Caco-2 (cell line): ENCODE results near the gene ZNRD2. TPM values are rescaled to one million over a fixed set of nuclear protein-coding genes. Genes with fewer than 3 reads are reported as not detected.
A peak's percentile ranks its signal among the peaks of the same experiment; 100 is the strongest.

Experiments used
- BruUV-seq: library from RNA; stranded (reverse); fragments of 400-500 nt; replicated peaks from 2 replicates; lab custom pipeline; 2021; lab: Mats Ljungman, UMichigan
- CTCF ChIA-PET: fragments of 300-600 bp; sonication (Branson Sonifier 250); formaldehyde crosslinking; loops from one replicate; lab custom pipeline; 2022; ENCODE audit warnings: antibody characterized with exemption; lab: Charles Lee
- POLR2A ChIA-PET: fragments of 300-600 bp; sonication (Branson Sonifier 250); formaldehyde crosslinking; loops from one replicate; lab custom pipeline; 2022; ENCODE audit warnings: antibody characterized with exemption; lab: Charles Lee
- DNase-seq, 2 experiments: peaks; one replicate each; pipeline versions ENCODE4 v3.0.0 to v3.0.0-alpha.2; 2020 to 2022
- H3K27me3 ChIP-seq: replicated peaks from 2 replicates; pipeline ENCODE4 v1.6.0; 2011; ENCODE audit warnings: low read length; ENCODE audit not compliant: control insufficient read depth, insufficient read depth
- H3K36me3 ChIP-seq: 2 replicates; pipeline ENCODE4 v1.5.1; 2011; ENCODE audit warnings: low read length; ENCODE audit not compliant: control insufficient read depth, insufficient read depth
- H3K4me1 ChIP-seq: fragments of 250-450 bp; sonication (Bioruptor Pico); 2 replicates; pipeline ENCODE4 v1.5.1; 2020; ENCODE audit warnings: mild to moderate bottlenecking
- H3K4me3 ChIP-seq: 2 replicates; pipeline ENCODE4 v1.5.1; 2011; ENCODE audit warnings: low read depth, mild to moderate bottlenecking, control low read depth, low read length
- H3K9me3 ChIP-seq: fragments of 250-450 bp; sonication (Bioruptor Pico); 2 replicates; pipeline ENCODE4 v1.5.1; 2020; ENCODE audit warnings: mild to moderate bottlenecking, moderate library complexity
- H3K27ac Mint-ChIP-seq: one replicate; pipeline ENCODE4 v1.8.0; 2022; ENCODE audit warnings: mixed read lengths; ENCODE audit not compliant: unreplicated experiment
- H3K27me3 Mint-ChIP-seq: one replicate; pipeline ENCODE4 v1.8.0; 2022; ENCODE audit warnings: mixed read lengths; ENCODE audit not compliant: insufficient read depth, unreplicated experiment
- H3K36me3 Mint-ChIP-seq: one replicate; pipeline ENCODE4 v1.8.0; 2022; ENCODE audit warnings: mild to moderate bottlenecking, mixed read lengths; ENCODE audit not compliant: insufficient read depth, unreplicated experiment
- H3K4me1 Mint-ChIP-seq: one replicate; pipeline ENCODE4 v1.8.0; 2022; ENCODE audit warnings: low read depth, mixed read lengths; ENCODE audit not compliant: unreplicated experiment
- H3K4me3 Mint-ChIP-seq: one replicate; pipeline ENCODE4 v1.8.0; 2022; ENCODE audit warnings: mild to moderate bottlenecking, moderate library complexity, mixed read lengths; ENCODE audit not compliant: unreplicated experiment
- H3K9me3 Mint-ChIP-seq: one replicate; pipeline ENCODE4 v1.8.0; 2022; ENCODE audit warnings: mixed read lengths; ENCODE audit not compliant: unreplicated experiment
- intact Hi-C: fragments of 100-400 bp; cut with micrococcal nuclease; formaldehyde crosslinking; loops from one replicate; pipeline ENCODE4 v1.10.0; 2022; ENCODE audit not compliant: unreplicated experiment
- total RNA-seq: library from RNA; stranded (reverse); gene quantifications from 2 replicates; pipeline ENCODE4 v1.2.3, GENCODE V29; 2022
- TF ChIP-seq, protein P1 (sequence below), 2 experiments: fragments of 200-600 bp in 1 of 2; IDR thresholded peaks; 1 replicate in 1 of 2; 2 replicates in 1 of 2; pipeline versions ENCODE4 v1.5.1 to v1.8.0; 2011 to 2022; ENCODE audit warnings: antibody characterized with exemption in 1 of 2, control low read depth in 1 of 2, inconsistent platforms in 1 of 2, low read depth in 1 of 2, low read length in 1 of 2, mild to moderate bottlenecking in 1 of 2, moderate library complexity in 1 of 2; ENCODE audit not compliant: insufficient read depth in 1 of 2, severe bottlenecking in 1 of 2, unreplicated experiment in 1 of 2

The ZNRD2 gene
- total RNA-seq, 1 experiment from 2014 or later: 53.9 TPM

DNA sequence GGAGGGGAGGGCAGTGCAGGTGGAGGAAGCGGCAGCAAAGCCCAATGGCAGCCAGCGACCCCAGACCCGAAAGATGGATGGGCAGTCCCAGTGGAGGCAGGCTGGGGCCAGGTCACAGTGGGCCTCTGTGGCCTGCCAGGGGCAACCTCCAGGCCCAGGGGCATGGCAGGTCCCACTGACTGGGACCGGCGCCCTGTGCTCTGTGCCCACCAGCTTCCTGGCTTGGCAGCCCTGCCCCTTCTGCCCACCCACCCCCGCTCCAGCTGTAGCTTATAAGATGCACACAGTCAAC, 29.6 kb downstream of the ZNRD2 start:
- no peaks in the 10 kb centered on the region for H3K4me1 Mint-ChIP-seq
- intact Hi-C loops: no loop called here
- H3K4me3 ChIP-seq: no peak overlapping the region
- DNase-seq: no peak
- TF ChIP-seq, protein P1, sequence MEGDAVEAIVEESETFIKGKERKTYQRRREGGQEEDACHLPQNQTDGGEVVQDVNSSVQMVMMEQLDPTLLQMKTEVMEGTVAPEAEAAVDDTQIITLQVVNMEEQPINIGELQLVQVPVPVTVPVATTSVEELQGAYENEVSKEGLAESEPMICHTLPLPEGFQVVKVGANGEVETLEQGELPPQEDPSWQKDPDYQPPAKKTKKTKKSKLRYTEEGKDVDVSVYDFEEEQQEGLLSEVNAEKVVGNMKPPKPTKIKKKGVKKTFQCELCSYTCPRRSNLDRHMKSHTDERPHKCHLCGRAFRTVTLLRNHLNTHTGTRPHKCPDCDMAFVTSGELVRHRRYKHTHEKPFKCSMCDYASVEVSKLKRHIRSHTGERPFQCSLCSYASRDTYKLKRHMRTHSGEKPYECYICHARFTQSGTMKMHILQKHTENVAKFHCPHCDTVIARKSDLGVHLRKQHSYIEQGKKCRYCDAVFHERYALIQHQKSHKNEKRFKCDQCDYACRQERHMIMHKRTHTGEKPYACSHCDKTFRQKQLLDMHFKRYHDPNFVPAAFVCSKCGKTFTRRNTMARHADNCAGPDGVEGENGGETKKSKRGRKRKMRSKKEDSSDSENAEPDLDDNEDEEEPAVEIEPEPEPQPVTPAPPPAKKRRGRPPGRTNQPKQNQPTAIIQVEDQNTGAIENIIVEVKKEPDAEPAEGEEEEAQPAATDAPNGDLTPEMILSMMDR (IDR thresholded peaks at IDR 0.05; ENCODE audit: insufficient read depth in 1 of 2, low read depth in 1 of 2, low read length in 1 of 2, severe bottlenecking in 1 of 2, unreplicated experiment in 1 of 2): no peak
- H3K9me3 Mint-ChIP-seq: no peaks in the 10 kb centered on the region
- CTCF ChIA-PET: no interaction called here
- H3K27me3 Mint-ChIP-seq: no peaks in the 10 kb centered on the region
- POLR2A ChIA-PET: no interaction called here
- no TSS peak for BruUV-seq
- H3K27me3 ChIP-seq: no peaks in the 10 kb centered on the region
- H3K4me1 ChIP-seq: no peaks in the 10 kb centered on the region
- peaks cover 7% of the 10 kb centered on the region for H3K36me3 ChIP-seq
- H3K9me3 ChIP-seq: no peaks in the 10 kb centered on the region
- H3K36me3 Mint-ChIP-seq: peaks cover 48% of the 10 kb centered on the region
- no peak overlapping the region for H3K27ac Mint-ChIP-seq
- H3K4me3 Mint-ChIP-seq: no peak overlapping the region

DNA sequence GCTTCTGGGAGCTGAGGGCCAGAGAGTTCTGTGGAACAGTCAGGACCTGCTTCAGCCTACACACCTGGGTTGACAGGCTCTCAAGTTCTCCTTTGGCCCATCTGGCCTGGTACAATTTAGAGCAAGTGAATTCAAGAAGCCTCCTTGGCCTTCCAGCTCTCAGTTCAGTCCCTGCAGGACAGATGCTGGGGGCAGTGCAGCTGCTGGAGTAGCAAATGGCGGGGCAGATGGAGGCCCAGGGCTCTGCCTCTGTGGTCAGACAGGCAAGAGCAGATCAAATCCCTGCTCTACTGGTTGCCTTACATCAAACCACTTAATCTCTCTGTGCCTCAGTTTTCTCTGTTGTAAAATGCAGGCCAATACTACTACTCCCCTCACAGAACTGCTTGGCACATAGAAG, 34.0 kb downstream of the ZNRD2 start:
- no peaks in the 10 kb centered on the region for H3K27me3 ChIP-seq
- no peak overlapping the region for H3K4me3 Mint-ChIP-seq
- no peaks in the 10 kb centered on the region for H3K9me3 ChIP-seq
- peaks cover 55% of the 10 kb centered on the region for H3K36me3 Mint-ChIP-seq
- TSS peak; percentile 1 for BruUV-seq
- H3K4me1 Mint-ChIP-seq: no peaks in the 10 kb centered on the region
- CTCF ChIA-PET: no interaction called here
- H3K36me3 ChIP-seq: peaks cover 13% of the 10 kb centered on the region
- POLR2A ChIA-PET: no interaction called here
- TF ChIP-seq, protein P1 (IDR thresholded peaks at IDR 0.05; ENCODE audit: insufficient read depth in 1 of 2, low read depth in 1 of 2, low read length in 1 of 2, severe bottlenecking in 1 of 2, unreplicated experiment in 1 of 2): no peak
- intact Hi-C loops: no loop called here
- H3K9me3 Mint-ChIP-seq: no peaks in the 10 kb centered on the region
- no peaks in the 10 kb centered on the region for H3K27me3 Mint-ChIP-seq
- H3K27ac Mint-ChIP-seq: no peak overlapping the region
- no peak for DNase-seq
- H3K4me3 ChIP-seq: no peak overlapping the region
- H3K4me1 ChIP-seq: peaks cover 14% of the 10 kb centered on the region

DNA sequence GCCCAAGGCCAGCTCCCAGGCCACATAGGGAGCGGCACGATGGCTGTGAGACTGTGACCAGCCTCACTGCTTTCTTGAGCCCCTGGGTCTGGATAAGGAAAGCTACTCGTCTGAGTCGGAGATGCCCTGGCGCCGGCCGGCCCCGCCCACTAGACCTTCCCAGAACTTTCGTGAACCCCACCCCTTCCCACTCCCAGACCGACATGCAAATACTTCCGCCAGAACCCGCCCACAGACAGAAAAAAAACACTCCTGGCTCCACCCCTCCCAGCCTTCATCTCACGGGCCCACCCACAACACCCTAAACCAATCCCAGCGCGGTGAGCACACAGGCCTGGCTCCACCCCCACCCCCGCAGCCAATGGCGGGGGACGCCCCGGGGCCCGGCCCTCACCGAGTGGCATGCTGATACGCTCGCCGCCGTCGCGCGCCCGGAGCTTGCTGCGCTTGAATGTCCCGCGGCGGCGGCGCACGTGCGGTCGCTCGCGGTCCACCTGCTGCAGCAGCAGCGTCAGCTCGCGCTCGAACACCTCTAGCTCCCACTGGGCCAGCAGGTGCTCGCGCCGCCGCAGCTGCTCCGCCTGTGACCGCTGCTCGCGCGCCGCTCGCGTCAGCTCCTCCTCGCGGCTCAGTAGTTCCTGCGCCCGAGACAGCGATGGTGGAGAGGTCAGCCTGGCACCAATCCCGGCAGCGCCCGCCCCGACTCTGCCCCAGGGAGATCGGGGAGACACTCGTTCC, 36.8 kb downstream of the ZNRD2 start:
- Mint-ChIP-seq H3K27ac (peak overlapping the region; percentile 43), H3K27me3 (no peaks in the 10 kb centered on the region), H3K4me1 (peaks cover 16% of the 10 kb centered on the region), H3K4me3 (peak overlapping the region; percentile 67), H3K9me3 (no peaks in the 10 kb centered on the region), H3K36me3 (peaks cover 48% of the 10 kb centered on the region)
- Histone ChIP-seq H3K4me1 (peaks cover 15% of the 10 kb centered on the region), H3K4me3 (peak overlapping the region; percentile 47), H3K27me3 (no peaks in the 10 kb centered on the region), H3K36me3 (peaks cover 15% of the 10 kb centered on the region), H3K9me3 (no peaks in the 10 kb centered on the region)
- DNase-seq: peak; percentile 98 to 99
- POLR2A ChIA-PET: interaction anchor here (0.5 to 1.3 kb wide), 7 partner anchors 8 to 185 kb away, joined by 3 to 11 read pairs (median 5); partner anchors contain the start of genes KCNK7, NEAT1 and PCNX3
- TF ChIP-seq, protein P1 (IDR thresholded peaks at IDR 0.05; ENCODE audit: insufficient read depth in 1 of 2, low read depth in 1 of 2, low read length in 1 of 2, severe bottlenecking in 1 of 2, unreplicated experiment in 1 of 2): no peak
- CTCF ChIA-PET: interaction anchor here (0.5 to 1.9 kb wide), 12 partner anchors 13 to 463 kb away, joined by 3 to 22 read pairs (median 6); partner anchors contain the start of genes FAM89B, SCYL1 and ZNRD2
- intact Hi-C loops: loop anchor here (1.0 kb wide), 3 partner anchors 8 to 189 kb away; partner anchors contain the start of gene PCNX3
- BruUV-seq: no TSS peak
